RWPE2 (cell line): ENCODE measurements around the gene DCAF15.

Source experiments
- ATAC-seq: fragments of 200-7000 bp; cut with Tn5 transposase; 3 replicates; pipeline ENCODE4 v1.9.1; 2021; ENCODE audit warnings: low read depth
- DNase-seq: peaks from one replicate; pipeline ENCODE4 v3.0.0-alpha.2; 2020; ENCODE audit warnings: low spot score
- H3K27ac ChIP-seq: fragments of 450-650 bp; 2 replicates; pipeline ENCODE4 v1.5.1; 2017; ENCODE audit warnings: mild to moderate bottlenecking; ENCODE audit not compliant: poor library complexity, severe bottlenecking
- H3K27me3 ChIP-seq: fragments of 250-450 bp; sonication (Bioruptor Pico); 2 replicates; pipeline ENCODE4 v1.5.1; 2021; ENCODE audit warnings: mild to moderate bottlenecking, moderate library complexity; ENCODE audit not compliant: insufficient read depth, poor library complexity, severe bottlenecking
- H3K36me3 ChIP-seq: fragments of 250-450 bp; sonication (Bioruptor Pico); 2 replicates; pipeline ENCODE4 v1.5.1; 2020; ENCODE audit warnings: low read depth, mild to moderate bottlenecking, moderate library complexity
- H3K4me1 ChIP-seq: fragments of 250-450 bp; sonication (Bioruptor Pico); 2 replicates; pipeline ENCODE4 v1.5.1; 2021; ENCODE audit warnings: mild to moderate bottlenecking, moderate library complexity; ENCODE audit not compliant: insufficient read depth, poor library complexity, severe bottlenecking
- H3K4me3 ChIP-seq: fragments of 250-450 bp; sonication (Bioruptor Pico); 2 replicates; pipeline ENCODE4 v1.5.1; 2021; ENCODE audit warnings: mild to moderate bottlenecking, moderate library complexity; ENCODE audit not compliant: severe bottlenecking
- H3K9me3 ChIP-seq: fragments of 250-450 bp; sonication (Bioruptor Pico); 2 replicates; pipeline ENCODE4 v1.5.1; 2021; ENCODE audit warnings: mild to moderate bottlenecking, moderate library complexity; ENCODE audit not compliant: severe bottlenecking
- CTCF ChIP-seq: fragments of 450-650 bp; IDR thresholded peaks from one replicate; pipeline ENCODE4 v1.5.1; 2017; ENCODE audit warnings: mild to moderate bottlenecking, moderate library complexity; ENCODE audit not compliant: poor library complexity, severe bottlenecking

Gene DCAF15

GRCh38 chr19:13923194-13923987 is 28.9 kb upstream of the DCAF15 start:
- H3K36me3 ChIP-seq, result peaks cover 61% of the 10 kb centered on the region
- TF ChIP-seq CTCF, result no peak
- DNase-seq (no peak), ATAC-seq (no peak)
- no peak overlapping the region for H3K27ac ChIP-seq
- no peak overlapping the region for H3K4me3 ChIP-seq
- no peaks in the 10 kb centered on the region for H3K27me3 ChIP-seq
- H3K9me3 ChIP-seq, result no peaks in the 10 kb centered on the region
- no peaks in the 10 kb centered on the region for H3K4me1 ChIP-seq

- H3K36me3 ChIP-seq, result peaks cover 40% of the 10 kb centered on the region
- H3K9me3 ChIP-seq, result no peaks in the 10 kb centered on the region
- no peak for TF ChIP-seq CTCF
- no peaks in the 10 kb centered on the region for H3K4me1 ChIP-seq
- H3K27me3 ChIP-seq, result no peaks in the 10 kb centered on the region
- no peak overlapping the region for H3K27ac ChIP-seq
- DNase-seq (no peak), ATAC-seq (no peak)
- no peak overlapping the region for H3K4me3 ChIP-seq
These were observed 26.3 kb upstream of the DCAF15 start for GRCh38 chr19:13926010-13926409.

GRCh38 chr19:13926715-13927114 is 25.6 kb upstream of the DCAF15 start:
- H3K4me3 ChIP-seq, result no peak overlapping the region
- H3K27me3 ChIP-seq, result no peaks in the 10 kb centered on the region
- TF ChIP-seq CTCF, result no peak
- DNase-seq (no peak), ATAC-seq (no peak)
- no peaks in the 10 kb centered on the region for H3K4me1 ChIP-seq
- H3K27ac ChIP-seq, result no peak overlapping the region
- H3K9me3 ChIP-seq, result no peaks in the 10 kb centered on the region
- H3K36me3 ChIP-seq, result peaks cover 33% of the 10 kb centered on the region

GRCh38 chr19:13929340-13929739 is 23.0 kb upstream of the DCAF15 start:
- Histone ChIP-seq H3K27ac (no peak overlapping the region), H3K4me3 (no peak overlapping the region), H3K4me1 (peaks cover 2% of the 10 kb centered on the region), H3K36me3 (peaks cover 16% of the 10 kb centered on the region), H3K27me3 (no peaks in the 10 kb centered on the region), H3K9me3 (no peaks in the 10 kb centered on the region)
- no peak for DNase-seq
- no peak for ATAC-seq
- TF ChIP-seq CTCF, result no peak

GRCh38 chr19:13929956-13930355 is 22.4 kb upstream of the DCAF15 start:
- Histone ChIP-seq H3K9me3 (no peaks in the 10 kb centered on the region), H3K36me3 (peaks cover 12% of the 10 kb centered on the region), H3K27me3 (no peaks in the 10 kb centered on the region), H3K4me3 (no peak overlapping the region), H3K27ac (no peak overlapping the region), H3K4me1 (peaks cover 2% of the 10 kb centered on the region)
- TF ChIP-seq CTCF, result no peak
- ATAC-seq, result no peak
- DNase-seq, result no peak
